GM19023 (cell line): Measurements from ENCODE around the gene POLR3G.

ENCODE experiments used
- ATAC-seq: cut with Tn5 transposase; IDR thresholded peaks from one replicate; pipeline ENCODE4 v1.9.1; 2021; ENCODE audit warnings: mild to moderate bottlenecking, moderate library complexity; ENCODE audit not compliant: unreplicated experiment

Gene POLR3G

GRCh38 chr5:90549729-90550275, 75.1 kb downstream of the POLR3G start:
- ATAC-seq: no peak

- no peak for ATAC-seq
These were observed 76.3 kb downstream of the POLR3G start for GRCh38 chr5:90550963-90551362.

GRCh38 chr5:90551376-90551775, 76.7 kb downstream of the POLR3G start:
- no peak for ATAC-seq

GRCh38 chr5:90553711-90554110, 79.0 kb downstream of the POLR3G start:
- ATAC-seq: no peak

GRCh38 chr5:90554358-90555006, 79.8 kb downstream of the POLR3G start:
- no peak for ATAC-seq

- ATAC-seq: no peak
These were observed 81.0 kb downstream of the POLR3G start for GRCh38 chr5:90555666-90556065.

GRCh38 chr5:90557391-90557790, 82.7 kb downstream of the POLR3G start:
- no peak for ATAC-seq

- no peak for ATAC-seq
These were observed 83.2 kb downstream of the POLR3G start for GRCh38 chr5:90557871-90558270.

GRCh38 chr5:90558344-90559192, 83.9 kb downstream of the POLR3G start, which contains the start of gene ADGRV1:
TSS of gene ADGRV1 (plus strand) at chr5:90558797. CDS start at chr5:90558896, 99 bp downstream.
- peak; percentile 64 for ATAC-seq

GRCh38 chr5:90560771-90561170, 86.1 kb downstream of the POLR3G start:
- no peak for ATAC-seq

GRCh38 chr5:90561766-90562165, 87.1 kb downstream of the POLR3G start:
- no peak for ATAC-seq

- no peak for ATAC-seq
These were observed 87.7 kb downstream of the POLR3G start for GRCh38 chr5:90562341-90562740.

- no peak for ATAC-seq
These were observed 88.4 kb downstream of the POLR3G start for GRCh38 chr5:90563108-90563507.
